Pulmonary artery endothelial cell (primary cell): ENCODE data around the gene ABHD17A. TPM values are rescaled to one million over a fixed set of nuclear protein-coding genes. Genes with fewer than 3 reads are reported as not detected.
"Not testable (repeated sequence)": the region's sequence is repeated elsewhere in the genome, so short reads cannot be mapped to it uniquely, and the experiment has no call there.

ENCODE experiments used
- DNase-seq: peaks from one replicate; pipeline ENCODE4 v3.0.0-alpha.2; 2011; ENCODE audit warnings: low read depth, low spot score
- total RNA-seq: library from RNA; depleted of rRNA; stranded (reverse); fragments of >200 nt; gene quantifications from 2 replicates; pipeline ENCODE4 v1.2.3, GENCODE V29; 2014

The ABHD17A gene
- total RNA-seq, 1 donor from 2014 or later, result 128 TPM

DNA sequence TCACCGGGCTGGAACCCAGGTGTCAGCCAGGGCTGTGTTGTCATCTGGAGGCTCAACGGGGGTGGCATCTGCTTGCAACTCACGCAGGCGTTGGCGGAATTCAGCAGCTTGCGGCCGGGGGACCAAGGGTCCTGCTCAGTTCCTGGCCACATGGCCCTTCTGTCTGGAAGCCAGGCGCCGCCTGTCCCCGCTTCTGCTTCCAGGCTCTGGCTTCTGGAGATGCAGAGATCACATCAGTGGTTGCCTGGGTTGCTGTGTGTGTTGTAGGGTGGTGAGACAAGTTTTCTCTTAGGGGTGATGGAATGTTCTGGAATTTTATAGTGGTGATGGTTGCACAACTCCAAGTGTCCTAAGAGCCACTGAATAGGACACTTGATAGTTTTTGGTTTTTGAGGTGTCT is 24.9 kb upstream of the ABHD17A start:
- DNase-seq, result no peak

DNA sequence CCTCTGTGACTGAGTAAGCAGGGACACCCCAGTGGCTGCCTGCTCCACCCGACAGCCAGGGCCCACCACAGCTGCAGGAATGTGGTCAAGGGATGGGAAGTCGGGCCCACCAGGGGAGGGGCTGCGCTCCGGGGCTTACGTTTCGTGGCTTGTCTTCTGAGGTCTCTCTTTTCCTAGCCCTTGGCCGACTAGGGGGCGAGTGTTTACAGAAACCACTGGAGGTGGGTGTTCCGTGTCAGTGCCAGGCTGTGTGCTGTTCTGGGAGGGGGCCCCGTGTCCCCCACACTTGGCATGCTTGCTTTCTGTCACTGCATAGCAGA is 24.4 kb upstream of the ABHD17A start:
- DNase-seq, result no peak

DNA sequence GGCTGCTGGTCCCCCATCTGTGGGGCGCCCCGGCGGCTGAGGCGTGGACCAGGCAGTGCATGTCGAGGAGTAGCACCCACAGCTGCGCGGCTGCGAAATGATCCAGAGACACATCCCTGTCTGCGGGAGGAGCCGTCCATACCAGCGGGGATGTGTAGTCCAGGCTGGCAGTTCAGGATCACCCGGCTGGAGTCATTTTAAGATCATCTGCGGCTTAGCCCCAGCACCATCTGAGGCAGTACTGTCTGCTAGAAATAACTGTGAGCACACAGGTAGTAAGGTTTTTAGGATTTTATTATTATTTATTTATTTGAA is 23.0 kb upstream of the ABHD17A start:
- no peak for DNase-seq

DNA sequence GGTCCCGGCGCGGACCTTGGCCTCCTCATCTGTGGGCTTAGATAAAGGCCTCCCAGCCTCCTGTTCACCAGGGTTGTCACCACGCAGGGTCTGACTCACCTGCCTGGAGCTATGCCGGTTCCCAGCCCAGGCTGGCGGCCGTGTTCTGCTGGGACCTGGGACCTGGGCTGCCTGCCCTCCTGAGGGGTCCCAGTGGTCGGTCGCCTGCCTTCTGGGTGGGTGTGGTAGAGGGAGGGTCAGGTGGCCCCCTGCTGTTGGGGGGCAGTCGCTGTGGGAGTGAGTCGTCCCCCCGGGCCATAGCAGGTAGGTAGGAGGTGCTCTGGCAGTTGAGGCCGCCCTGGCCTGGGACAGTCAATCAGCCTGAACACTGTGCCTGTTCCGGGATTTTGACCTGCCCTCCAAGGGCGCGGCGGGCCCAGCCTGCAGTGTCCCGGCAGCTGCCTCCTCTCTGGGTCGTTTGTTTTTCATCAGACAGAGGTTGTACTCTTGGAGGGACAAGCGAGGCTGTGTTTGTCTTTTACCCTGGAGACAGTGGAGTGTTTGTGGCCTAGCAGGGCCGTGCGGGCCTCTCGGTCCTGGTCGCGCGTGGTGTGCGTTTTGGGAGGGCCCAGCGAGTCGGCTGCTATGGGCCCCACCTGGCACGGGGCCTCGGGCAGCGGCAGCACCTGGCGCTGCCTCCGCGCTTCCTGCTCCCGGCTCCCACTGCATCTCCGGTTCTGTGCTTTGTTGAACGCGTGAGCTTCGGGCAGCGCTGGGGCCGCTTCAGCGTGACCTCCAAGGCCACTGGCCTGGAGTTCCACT is 22.5 kb upstream of the ABHD17A start:
- DNase-seq, result no peak

DNA sequence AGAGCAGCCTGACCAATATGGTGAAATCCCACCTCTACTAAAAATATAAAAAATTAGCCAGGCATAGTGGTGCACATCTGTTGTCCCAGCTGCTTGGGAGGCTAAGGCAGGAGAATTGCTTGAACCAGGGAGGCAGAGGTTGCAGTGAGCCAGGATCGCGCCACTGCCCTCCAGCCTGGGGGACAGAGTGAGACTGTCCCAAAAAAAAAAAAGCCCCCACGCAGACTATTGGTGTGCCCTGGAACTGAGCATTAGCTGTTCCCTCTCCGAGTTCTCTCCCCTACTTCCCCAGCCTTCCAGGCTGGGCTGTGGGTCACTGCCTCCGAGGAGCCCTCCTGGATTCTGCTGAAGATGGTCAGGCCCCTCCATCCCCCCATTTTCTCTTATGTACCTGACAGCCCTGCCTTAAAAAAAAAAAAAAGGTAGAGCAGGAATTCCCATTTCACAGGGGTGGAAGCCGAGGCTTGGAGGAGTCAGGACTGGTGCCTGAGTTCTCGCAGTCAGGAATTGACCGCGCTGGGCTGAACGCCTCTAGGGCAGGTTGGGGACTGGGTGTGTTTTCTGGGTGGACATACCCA is 21.8 kb upstream of the ABHD17A start:
- DNase-seq, result no peak

GRCh38 chr19:1905863-1906375 is 20.6 kb upstream of the ABHD17A start:
- DNase-seq, result no peak

GRCh38 chr19:1905110-1905862 is 20.0 kb upstream of the ABHD17A start, which contains the start of the genes ADAT3 and SCAMP4:
Gene ADAT3 (plus strand): TSS chr19:1905399. CDS start chr19:1912048, 6,649 bp downstream.
Gene SCAMP4 (plus strand): TSS chr19:1905399. CDS start chr19:1915020, 9,621 bp downstream.
- DNase-seq, result peak; percentile 95

- no peak for DNase-seq
These were observed 19.5 kb upstream of the ABHD17A start for GRCh38 chr19:1904860-1905109.

DNA sequence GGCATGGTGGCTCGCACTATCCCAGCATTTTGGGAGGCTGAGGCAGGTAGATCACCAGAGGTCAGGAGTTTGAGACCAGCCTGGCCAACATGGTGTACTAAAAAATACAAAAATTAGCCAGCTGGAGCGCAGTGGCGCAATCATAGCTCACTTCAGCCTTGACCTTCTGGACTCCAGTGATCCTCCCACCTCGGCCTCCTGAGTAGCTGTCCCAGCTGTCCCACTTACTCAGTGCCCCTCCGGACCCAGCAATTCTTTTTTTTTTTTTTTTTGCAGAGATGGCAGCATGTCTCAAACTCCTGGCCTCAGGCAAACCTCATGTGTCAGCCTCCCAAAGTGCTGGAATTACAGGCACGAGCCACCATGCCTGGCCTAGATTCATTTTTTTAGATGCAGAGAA is 17.6 kb upstream of the ABHD17A start:
- DNase-seq, result no peak

DNA sequence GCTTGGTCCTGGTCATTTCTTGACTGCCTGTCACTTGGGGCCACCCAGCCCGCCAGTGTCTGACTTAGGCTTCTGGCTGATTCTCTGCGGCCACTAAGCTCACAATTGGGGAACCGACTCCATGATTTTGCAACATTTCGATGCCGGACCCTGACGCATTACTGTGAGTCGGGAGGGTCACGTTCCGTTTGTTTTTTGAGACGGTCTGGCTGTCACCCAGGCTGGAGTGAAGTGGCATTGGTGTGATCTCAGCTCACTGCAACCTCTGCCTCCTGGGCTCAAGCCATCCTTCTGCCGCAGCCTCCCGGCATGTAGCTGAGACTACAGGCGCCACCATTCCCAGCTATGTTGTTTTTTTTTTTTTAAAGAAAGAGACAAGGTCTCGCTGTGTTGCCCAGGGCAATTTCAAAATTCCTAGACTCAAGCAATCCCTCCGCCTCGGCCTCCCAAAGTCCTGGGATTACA is 16.7 kb upstream of the ABHD17A start:
- DNase-seq, result no peak

DNA sequence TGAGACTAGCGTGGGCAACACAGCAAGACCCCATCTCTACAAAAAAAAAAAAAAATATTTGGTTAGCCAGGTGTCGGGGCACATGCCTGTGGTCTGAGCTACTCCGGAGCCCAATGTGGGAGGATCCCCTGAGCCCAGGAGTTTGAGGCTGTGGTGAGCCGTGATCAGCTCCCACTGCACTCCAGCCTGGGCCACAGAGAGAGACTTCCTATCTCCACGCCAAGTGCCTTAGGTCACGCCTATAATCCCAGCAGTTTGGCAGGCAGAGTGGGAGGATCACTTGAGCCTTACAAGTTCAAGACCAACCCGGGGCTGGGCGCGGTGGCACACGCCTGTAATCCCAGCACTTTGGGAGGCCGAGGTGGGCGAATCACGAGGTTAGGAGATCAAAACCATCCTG is 11.2 kb upstream of the ABHD17A start:
- DNase-seq, result no peak

DNA sequence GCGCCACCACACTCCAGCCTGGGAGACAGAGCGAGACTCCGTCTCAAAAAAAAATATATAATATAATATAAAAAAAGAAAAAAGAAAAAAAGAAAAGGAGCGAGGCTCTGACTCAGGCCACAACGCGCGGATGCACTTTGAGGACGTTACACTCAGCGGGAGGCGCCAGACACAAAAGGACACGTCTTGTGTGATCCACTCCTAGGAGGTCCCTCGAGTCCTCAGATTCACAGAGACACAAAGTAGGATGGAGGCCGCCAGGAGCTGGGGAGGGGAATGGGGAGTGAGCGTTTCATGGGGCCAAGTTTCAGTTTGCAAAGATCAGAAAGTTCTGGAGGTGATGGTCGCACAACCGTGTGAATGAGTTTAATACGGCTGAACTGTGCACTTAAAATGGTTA is 8.5 kb upstream of the ABHD17A start:
- no peak for DNase-seq

DNA sequence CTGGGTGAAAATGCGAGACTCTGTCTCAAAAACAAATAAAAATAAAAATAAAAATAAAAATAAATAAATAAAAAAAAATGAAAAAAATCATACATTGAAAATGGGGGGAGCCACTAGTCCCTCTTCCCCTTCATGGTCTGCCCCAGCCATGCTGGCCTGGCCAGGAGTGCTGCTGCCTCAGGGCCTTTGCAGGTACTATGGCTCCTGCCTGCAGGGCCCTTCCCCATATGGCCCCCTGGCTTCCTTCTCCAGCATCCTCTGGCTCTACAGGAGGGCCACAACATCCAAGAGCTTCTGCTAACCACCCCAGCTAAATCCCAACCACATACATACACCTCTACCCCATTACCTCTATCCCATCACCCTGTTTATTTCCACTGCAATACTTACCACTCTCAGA is 4.6 kb upstream of the ABHD17A start:
- no peak for DNase-seq

GRCh38 chr19:1888385-1888784 is 3.1 kb upstream of the ABHD17A start:
- DNase-seq, result no peak

GRCh38 chr19:1886360-1886759 is 1.1 kb upstream of the ABHD17A start:
- not testable (repeated sequence) for DNase-seq

DNA sequence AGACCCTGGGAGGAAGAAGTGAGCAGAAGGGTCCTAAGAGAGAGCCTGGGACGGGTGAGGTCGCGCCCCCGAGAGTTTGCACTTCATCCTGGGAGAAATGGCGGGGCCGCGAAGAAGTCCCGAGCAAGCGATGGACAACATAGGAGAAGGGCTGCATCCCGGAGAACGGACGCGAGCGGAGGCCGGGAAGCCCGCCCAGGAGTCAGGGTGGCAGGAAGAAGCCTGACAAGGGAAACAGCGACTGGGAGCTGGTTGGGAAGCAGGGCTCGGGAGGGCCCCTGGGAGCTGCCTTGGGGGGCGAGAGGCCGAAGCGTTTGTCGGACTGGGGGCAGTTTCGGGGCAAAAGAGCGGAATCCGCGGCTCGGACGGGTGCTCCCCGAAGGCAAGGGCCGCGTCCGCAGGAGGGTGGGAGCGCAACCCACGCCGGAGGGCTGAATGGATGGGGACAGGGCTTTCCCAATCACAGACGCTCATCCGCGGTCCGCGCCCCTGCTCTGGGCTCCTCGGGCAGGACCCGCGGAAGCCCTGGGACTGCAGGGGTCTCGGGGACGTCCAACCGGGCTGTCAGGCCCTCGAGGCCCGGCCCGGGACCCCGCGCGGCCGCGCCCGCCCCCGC is 469 bp downstream of the ABHD17A start:
- no peak for DNase-seq

- DNase-seq, result no peak
These were observed 991 bp downstream of the ABHD17A start for GRCh38 chr19:1884291-1884718.

GRCh38 chr19:1883784-1884183 is 1.5 kb downstream of the ABHD17A start:
- no peak for DNase-seq

DNA sequence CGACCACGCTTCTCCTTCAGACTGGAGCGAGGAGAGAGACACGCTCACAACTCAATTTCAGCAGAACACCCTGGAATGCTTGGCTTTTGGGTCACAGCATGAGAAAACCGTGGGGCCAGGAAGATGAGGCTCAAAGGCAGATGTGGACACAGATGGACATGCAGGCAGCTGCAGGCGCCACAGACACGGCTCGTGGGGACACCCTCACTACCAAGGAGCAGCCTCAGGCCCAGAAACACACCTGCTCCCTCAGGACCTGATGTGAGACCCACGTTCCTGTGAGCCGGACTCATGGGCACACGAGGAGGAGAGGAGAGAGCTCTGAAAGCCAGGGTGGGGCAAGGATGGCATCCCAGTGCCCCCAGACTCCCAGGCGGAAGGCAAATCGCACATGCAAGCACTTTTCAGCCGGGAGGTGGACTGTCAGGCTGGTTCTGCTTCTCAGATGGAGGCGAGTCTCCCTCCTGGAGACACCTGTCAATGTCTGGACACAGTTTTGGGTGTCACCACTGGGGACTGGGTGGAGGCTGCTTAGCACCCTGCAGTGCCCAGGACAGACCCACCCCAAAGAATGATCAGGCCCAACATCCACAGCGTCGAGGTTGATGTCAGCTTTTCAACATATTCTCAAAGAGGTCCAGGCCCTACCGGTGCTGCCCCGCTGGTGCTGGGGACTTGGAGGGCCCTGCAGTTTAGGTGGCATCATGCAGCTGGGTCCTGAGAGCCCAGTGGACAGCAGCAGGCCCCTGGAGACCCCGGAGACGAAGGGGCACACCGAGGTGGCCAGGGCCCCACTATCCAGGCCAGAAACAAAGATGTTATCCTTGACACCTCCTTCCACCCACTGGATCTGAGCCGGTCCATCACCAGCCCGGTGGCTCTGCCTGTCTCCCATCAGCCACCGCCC is 2.3 kb downstream of the ABHD17A start:
- no peak for DNase-seq

DNA sequence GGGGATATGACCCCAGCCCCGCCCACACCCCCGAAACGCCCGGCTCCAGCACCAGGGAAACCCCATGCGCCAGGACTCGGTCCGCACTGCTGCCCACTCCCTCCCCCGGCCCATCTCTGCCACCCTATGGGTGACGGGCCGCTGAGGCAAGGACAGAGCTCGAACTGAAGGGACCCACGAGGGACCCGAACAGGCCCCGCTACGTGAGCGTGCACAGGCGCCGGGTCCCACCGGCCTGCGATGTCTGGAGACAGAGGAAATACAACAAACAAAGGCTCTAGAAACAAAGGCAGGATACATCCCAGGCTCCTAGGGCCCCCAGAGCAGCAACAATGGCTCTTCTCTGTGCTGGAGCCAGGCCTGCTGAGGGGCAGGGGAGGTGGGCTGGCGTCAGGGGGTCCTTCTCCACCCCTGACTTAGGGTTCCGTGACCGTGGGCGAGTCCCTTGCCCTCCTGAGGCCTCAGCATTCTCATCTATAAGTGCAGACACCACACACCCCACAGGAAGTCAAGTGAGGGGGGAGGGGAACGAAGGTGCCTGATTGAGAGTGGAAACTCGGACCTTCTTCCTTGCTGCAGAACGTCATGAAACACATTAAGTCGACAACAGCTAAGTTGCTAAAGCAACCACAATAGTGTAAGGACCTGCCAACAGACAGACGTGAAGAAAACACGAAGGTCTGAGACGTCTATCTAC is 3.1 kb downstream of the ABHD17A start:
- no peak for DNase-seq
